Glutamatergic neuron (in vitro differentiated cells): ENCODE results near the gene JAKMIP2. TPM values are rescaled to one million over a fixed set of nuclear protein-coding genes. Genes with fewer than 3 reads are reported as not detected.

Experiments used
- DNase-seq: peaks from one replicate; pipeline ENCODE4 v3.0.0; 2022
- H3K27ac Mint-ChIP-seq: one replicate; pipeline ENCODE4 v1.8.0; 2020; ENCODE audit warnings: mild to moderate bottlenecking, mixed read lengths, inconsistent platforms; ENCODE audit not compliant: unreplicated experiment
- H3K27me3 Mint-ChIP-seq: one replicate; pipeline ENCODE4 v1.8.0; 2020; ENCODE audit warnings: mild to moderate bottlenecking, moderate library complexity, mixed read lengths, inconsistent platforms; ENCODE audit not compliant: unreplicated experiment
- H3K36me3 Mint-ChIP-seq: one replicate; pipeline ENCODE4 v1.8.0; 2020; ENCODE audit warnings: mild to moderate bottlenecking, mixed read lengths, inconsistent platforms; ENCODE audit not compliant: unreplicated experiment
- H3K4me1 Mint-ChIP-seq: one replicate; pipeline ENCODE4 v1.8.0; 2020; ENCODE audit warnings: mild to moderate bottlenecking, low read depth, mixed read lengths, inconsistent platforms; ENCODE audit not compliant: unreplicated experiment
- H3K4me3 Mint-ChIP-seq: one replicate; pipeline ENCODE4 v1.8.0; 2020; ENCODE audit warnings: mild to moderate bottlenecking, mixed read lengths, inconsistent platforms; ENCODE audit not compliant: unreplicated experiment
- H3K9me3 Mint-ChIP-seq: one replicate; pipeline ENCODE4 v1.8.0; 2020; ENCODE audit warnings: mild to moderate bottlenecking, moderate library complexity, mixed read lengths, inconsistent platforms; ENCODE audit not compliant: unreplicated experiment
- CTCF ChIP-seq: fragments of 200-600 bp; sonication (generic); IDR thresholded peaks from one replicate; pipeline ENCODE4 v1.5.0; 2021; ENCODE audit not compliant: partially characterized antibody, unreplicated experiment
- total RNA-seq: library from RNA; stranded (reverse); fragmentation: NEBNext Ultra II Directional; extraction: Animal tissue kit (Norgen Biotek cat#: 25700); gene quantifications from one replicate; pipeline ENCODE4 v1.2.1, GENCODE V29; 2021; ENCODE audit not compliant: unreplicated experiment

The JAKMIP2 gene
- total RNA-seq, 1 donor from 2014 or later = 88.2 TPM

- Mint-ChIP-seq H3K27me3 (no peaks in the 10 kb centered on the region), H3K4me3 (no peak overlapping the region), H3K4me1 (peaks cover 35% of the 10 kb centered on the region), H3K9me3 (peaks cover 1% of the 10 kb centered on the region), H3K27ac (no peak overlapping the region), H3K36me3 (no peaks in the 10 kb centered on the region)
- DNase-seq = no peak
- peak; percentile 19 for TF ChIP-seq CTCF
Observed at GRCh38 chr5:147740864-147741263, 41.7 kb downstream of the JAKMIP2 start.

- Mint-ChIP-seq H3K9me3 (peaks cover 5% of the 10 kb centered on the region), H3K36me3 (no peaks in the 10 kb centered on the region), H3K27ac (no peak overlapping the region), H3K27me3 (no peaks in the 10 kb centered on the region), H3K4me1 (peaks cover 26% of the 10 kb centered on the region), H3K4me3 (no peak overlapping the region)
- no peak for DNase-seq
- TF ChIP-seq CTCF = no peak
Observed at GRCh38 chr5:147737921-147738320, 44.6 kb downstream of the JAKMIP2 start.

GRCh38 chr5:147735621-147736125, 46.9 kb downstream of the JAKMIP2 start:
- no peak for DNase-seq
- H3K27ac Mint-ChIP-seq = no peak overlapping the region
- no peaks in the 10 kb centered on the region for H3K27me3 Mint-ChIP-seq
- peaks cover 5% of the 10 kb centered on the region for H3K9me3 Mint-ChIP-seq
- no peak overlapping the region for H3K4me3 Mint-ChIP-seq
- TF ChIP-seq CTCF = no peak
- peaks cover 24% of the 10 kb centered on the region for H3K4me1 Mint-ChIP-seq
- no peaks in the 10 kb centered on the region for H3K36me3 Mint-ChIP-seq

GRCh38 chr5:147734894-147735293, 47.6 kb downstream of the JAKMIP2 start:
- Mint-ChIP-seq H3K27ac (no peak overlapping the region), H3K36me3 (no peaks in the 10 kb centered on the region), H3K4me1 (peaks cover 18% of the 10 kb centered on the region), H3K9me3 (peaks cover 5% of the 10 kb centered on the region), H3K4me3 (no peak overlapping the region), H3K27me3 (no peaks in the 10 kb centered on the region)
- no peak for DNase-seq
- no peak for TF ChIP-seq CTCF

GRCh38 chr5:147733075-147733474, 49.5 kb downstream of the JAKMIP2 start:
- no peak for TF ChIP-seq CTCF
- no peak for DNase-seq
- no peaks in the 10 kb centered on the region for H3K36me3 Mint-ChIP-seq
- H3K4me1 Mint-ChIP-seq = peaks cover 16% of the 10 kb centered on the region
- H3K4me3 Mint-ChIP-seq = no peak overlapping the region
- H3K27ac Mint-ChIP-seq = no peak overlapping the region
- H3K27me3 Mint-ChIP-seq = no peaks in the 10 kb centered on the region
- H3K9me3 Mint-ChIP-seq = peaks cover 5% of the 10 kb centered on the region
